SKM-1 treated with dmso at 0.1 percent for 144 hours (cell line): Measurements from ENCODE around the gene ETV3.
"Not testable (repeated sequence)": the region's sequence is repeated elsewhere in the genome, so short reads cannot be mapped to it uniquely, and the experiment has no call there.

ENCODE experiments used
- DNase-seq: peaks from one replicate; lab custom pipeline; 2025; ENCODE audit not compliant: unreplicated experiment; lab: John Stamatoyannopoulos, UW

ETV3 gene

DNA sequence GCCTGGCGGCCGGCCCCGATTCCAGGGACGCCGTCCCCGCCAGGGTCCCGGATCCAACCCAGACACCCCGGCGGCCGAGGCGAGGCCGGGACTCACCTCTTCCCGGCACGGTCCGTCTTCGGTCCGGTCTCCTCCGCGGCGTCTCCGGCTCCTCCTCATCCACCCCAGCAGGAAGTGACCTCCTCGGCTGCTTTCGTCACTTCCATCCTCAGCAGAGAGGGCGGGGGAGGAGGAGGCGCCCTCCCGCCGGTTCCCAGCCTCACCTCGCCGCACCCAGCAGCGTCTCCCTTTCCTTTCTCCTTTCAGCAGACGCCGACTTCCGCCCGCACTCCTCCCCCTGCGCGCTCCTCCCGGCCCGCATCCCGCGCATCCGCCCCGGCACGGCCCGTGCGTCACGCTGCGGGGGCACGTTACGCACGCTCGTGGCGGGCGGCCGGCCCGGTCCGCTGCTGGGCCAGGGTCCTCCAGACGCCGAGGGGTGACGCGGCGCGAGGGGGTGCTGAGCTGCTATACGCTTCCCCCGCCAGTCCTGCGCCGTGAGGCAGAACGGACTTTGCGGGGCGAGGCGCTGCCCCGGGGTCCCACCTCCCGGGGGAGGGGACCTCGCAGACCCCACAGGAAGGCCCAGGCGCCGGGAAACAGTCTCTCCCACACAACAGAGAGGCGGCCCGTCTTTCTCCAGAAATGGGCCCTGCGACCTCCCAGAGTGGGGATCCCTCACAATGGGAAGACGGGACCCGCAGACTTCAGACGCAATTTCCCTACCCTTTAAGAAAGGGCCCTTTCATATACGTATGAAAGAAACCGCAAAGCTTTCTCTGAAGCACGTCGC, at the start of gene ETV3:
TSS of gene ETV3 (minus strand) at position 176 of the 832 bp plus-strand sequence. CDS start 2,043 bp downstream, outside the sequence.
- peak; percentile 98 for DNase-seq

DNA sequence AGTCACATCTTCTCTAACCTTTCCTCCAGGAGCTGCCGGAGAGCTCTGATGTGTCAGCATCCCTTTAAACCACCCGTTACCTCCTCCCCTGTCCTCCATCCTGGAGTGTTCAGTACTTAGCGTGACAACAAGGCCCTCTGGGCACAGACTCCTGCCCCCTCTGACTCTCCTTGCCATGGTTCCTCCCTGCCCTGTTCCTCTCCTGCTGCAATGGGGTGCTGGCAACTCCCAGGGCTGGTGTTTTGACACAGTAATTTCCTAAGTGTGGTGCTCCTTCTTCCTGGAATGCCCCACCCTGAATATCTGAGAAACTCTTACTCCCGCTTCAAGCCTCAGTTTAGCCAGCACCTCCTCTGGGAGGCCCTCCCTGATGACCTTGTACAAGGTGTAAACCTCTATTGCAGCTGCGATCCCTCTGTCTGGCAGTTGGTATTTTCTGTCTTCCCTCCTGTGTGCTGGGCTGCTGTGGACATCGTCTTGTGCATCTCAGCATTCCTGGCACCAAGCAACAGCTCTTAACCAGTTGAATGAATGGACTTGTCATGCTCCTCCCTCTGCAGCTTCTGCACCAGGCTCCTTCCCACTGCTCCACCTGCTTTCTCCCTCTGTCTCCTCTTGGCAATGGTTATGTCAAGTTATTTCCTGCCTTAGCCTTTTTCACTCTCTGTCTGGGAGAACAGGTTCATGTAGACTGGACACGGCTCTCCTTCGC, 48.2 kb upstream of the ETV3 start:
- no peak for DNase-seq

DNA sequence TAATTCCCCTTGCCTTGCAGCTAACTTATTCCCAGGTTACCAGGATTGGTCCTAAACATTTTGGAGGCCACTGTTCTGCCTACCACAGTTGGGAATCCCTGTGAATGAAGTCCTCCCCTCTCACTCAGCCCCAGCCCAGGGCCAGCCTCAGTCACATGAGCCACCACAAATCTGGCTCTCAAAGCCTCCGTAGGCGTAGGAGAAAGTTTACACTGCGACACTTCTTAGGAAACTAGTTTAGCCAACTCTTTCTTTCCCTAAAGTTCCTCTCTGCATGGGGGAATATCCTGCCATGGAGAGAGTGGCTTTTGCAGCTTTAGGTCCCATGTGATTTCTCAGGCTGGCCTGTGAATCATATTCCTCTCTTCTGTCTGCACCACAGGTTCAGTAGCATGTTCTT, 45.7 kb upstream of the ETV3 start:
- DNase-seq, result no peak

DNA sequence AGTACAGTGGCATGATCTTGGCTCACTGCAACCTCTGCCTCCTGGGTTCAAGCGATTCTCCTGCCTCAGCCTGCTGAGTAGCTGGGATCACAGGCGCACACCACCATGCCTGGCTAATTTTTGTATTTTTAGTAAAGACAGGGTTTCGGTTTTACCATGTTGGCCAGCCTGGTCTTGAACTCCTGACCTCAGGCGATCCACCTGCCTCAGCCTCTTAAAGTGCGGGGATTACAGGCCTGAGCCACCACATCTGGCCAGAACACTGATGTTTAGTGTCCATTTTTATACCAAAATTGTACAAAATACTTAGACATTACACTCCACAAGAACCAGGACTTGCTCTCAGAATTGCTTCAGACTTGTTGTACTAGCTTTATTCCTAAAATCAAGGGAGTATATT, 44.2 kb upstream of the ETV3 start:
- DNase-seq, result not testable (repeated sequence)

DNA sequence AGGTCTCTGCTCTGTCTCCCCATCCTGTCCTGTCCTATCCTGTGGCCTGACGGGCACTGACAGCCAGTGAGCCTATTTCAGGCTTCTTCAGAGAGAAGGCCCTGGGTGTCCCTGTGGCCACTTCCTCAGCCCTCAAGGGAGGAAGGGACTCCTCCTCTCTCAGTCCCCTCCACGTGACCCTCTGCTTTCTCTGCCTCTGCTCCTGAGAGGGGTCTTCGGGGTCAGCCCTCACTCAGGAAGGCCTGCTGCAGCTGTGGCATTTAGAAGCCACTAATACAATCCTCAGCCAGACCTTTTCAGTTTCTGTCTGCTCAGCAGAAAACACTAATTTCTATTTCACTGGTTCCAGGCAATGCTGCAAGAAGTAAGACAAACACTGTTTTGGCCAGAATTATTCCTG, 43.6 kb upstream of the ETV3 start:
- no peak for DNase-seq

DNA sequence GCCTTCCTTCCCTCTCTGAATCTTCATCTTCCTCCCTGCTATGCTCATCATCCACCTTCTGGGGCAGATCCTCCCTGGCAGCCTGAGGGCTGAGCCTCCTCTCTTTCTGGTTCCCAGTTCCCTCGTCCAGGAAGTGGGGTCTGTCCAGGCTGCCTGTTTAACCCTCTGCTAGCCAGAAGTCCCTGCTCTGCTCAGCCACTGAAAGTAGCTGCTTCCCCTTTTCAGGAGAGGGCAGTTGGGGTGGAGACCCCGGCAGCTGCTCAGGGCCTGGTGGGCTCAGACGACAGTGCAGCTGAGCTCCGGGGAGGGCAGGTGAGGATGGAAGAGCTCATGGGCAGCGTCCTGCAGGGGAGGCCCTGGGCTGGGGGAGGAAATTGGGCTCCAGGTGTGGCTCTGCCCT, 43.1 kb upstream of the ETV3 start:
- no peak for DNase-seq

DNA sequence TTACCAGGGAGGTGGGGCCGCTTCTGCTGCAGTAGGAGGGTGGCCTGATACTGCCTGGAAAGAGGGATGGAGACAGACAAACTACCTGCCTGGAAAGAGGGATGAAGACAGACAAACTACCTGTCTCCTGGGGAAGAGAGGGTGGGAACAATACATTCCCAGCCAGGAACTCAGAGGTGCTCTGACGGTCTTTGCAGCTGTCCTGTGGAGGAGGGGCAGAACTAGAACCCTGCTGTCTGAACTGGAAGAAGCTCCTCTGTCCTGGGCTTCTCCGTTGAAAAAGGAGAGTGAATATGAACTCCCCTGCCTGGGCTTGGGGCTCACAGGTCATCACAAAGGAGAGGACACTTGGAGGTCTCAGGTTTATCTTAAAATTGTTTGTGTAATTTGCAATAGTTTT, 40.3 kb upstream of the ETV3 start:
- no peak for DNase-seq

DNA sequence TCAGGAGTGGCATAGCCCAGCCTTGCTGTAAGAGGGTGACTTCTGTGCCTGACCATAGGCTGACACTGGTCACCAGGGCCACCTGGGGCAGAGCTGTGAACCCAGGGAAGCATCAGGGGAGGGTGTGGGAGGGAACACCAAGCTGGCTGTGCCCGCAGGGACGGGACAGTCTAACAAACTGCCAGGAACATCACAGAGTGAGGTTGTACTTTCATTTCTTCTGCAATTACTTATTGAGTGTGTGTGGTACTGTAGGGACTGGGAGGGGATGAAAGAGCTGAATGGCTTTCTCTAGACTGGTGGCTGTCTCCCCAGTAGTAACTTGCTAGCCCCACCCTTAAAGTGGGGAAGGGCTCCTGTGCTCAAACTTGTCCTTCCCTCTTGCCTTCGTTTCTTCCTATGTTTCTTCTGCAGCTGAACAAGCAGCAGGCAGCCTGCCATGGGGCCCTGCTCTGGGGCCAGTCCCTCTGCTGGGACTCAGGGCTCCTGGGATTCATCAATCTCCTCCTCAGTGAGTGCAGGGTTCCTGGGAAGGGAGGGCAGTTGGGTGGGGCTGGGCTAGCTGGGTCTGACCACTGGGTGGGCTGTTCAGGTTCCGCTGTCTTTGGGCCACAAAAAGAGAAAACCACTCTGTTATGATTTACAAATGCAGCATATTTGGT, 39.7 kb upstream of the ETV3 start:
- DNase-seq, result no peak

DNA sequence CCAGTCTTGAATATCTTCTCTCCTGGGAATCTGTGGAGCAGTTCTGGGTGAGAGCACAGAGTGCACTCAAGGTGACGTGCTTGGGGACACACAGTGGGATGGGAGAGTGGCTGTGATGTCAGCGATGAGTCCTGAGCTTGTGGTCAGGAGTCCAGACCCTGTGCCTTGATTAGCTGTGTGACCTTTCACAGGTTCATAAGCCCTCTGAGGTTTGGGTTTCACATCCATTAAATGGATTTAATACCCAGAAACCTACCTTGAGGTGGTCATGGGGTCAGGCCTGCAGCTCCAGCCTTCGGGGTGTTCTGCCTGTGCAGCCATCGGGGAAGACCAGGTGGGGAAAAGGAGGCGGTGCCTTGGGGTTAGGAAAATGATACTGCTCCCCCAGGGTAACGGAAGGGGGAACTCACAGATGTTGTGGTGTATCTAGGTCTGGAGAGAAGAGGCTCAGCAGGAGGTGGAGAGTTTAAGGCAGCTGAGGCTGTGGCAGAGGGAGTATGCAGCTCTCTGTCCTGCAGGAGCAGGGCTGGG, 38.5 kb upstream of the ETV3 start:
- no peak for DNase-seq

DNA sequence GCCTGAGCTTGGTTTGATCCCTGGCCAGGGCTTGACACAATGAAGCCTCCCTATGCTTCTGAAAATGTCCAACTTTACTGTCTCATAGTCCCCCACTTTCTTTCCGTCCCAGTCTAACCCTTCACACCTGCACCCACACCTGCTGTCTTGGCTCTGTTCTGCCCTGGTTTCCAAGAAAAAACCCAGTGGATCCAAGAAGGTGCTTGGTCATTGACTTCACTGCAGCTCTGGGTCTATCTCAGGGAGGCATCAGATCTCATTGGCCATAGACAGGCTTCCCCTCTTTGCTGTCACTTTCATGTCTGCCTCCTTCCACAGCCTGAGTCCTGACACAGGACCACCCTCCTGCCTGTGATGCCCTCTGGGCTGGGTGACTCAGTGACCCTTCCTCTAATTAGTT, 37.8 kb upstream of the ETV3 start:
- no peak for DNase-seq

DNA sequence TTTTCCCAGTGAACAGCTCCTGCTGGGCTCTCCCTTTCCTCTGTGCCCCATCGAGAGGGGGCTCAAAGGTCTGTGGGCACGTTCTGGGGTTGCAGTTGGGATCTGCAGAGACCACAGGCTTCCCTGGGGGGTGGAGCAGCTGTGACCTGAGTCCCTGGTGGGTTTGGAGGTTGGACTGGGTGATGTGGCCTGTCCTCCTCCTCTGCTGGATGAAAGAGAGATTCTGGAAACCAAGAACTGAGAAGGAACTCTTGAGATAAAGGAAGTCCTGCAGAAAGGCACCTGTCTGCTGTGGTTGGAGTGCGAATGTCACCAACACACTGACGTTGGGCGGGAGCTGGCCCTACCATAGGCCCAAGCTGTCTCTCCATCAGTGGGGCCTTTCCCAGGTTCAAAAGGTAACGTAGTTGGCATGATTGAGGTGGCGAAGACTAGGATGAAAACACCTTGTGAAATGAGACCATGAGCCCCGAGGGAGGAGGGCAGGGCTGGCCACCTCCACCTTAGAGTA, 35.8 kb upstream of the ETV3 start:
- DNase-seq, result no peak

DNA sequence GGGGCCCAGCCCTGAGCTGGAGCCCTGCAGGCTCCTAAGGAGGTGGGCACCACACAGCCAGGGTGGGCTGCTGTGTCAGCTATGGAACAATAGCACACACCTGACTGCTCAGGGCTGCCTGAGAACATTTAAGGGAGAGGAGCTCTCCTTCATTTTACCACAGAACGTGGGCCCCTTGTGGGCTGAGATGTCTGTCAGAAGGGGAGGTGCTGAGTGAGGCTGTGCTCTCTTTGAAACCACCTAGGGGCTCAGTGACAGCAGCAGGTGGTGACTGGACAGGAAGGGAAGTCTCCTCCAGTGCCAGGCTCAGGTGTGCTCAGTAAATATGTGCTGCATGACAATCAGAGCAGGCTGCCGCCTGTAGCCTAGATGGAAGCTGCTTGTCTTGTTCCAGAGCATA, 35.0 kb upstream of the ETV3 start:
- not testable (repeated sequence) for DNase-seq

DNA sequence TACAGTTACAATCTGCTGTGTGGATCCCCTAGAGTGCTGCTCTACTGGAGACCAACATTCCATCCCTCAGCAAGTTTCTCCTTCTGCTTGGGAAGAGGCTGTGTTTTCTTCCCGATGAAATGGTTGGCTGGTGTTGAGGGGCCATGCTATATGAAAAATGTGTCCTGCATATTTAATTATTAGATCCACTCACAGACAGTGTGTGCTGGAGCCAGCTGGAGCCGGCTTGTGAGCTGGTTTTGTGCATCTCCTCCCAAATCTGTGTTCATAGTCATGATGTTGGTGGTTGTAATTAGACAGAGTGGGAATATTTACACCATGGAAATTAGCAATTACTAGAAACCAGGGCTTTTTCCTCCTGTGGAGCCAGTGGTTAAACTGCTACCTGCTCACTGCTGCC, 34.4 kb upstream of the ETV3 start:
- not testable (repeated sequence) for DNase-seq

DNA sequence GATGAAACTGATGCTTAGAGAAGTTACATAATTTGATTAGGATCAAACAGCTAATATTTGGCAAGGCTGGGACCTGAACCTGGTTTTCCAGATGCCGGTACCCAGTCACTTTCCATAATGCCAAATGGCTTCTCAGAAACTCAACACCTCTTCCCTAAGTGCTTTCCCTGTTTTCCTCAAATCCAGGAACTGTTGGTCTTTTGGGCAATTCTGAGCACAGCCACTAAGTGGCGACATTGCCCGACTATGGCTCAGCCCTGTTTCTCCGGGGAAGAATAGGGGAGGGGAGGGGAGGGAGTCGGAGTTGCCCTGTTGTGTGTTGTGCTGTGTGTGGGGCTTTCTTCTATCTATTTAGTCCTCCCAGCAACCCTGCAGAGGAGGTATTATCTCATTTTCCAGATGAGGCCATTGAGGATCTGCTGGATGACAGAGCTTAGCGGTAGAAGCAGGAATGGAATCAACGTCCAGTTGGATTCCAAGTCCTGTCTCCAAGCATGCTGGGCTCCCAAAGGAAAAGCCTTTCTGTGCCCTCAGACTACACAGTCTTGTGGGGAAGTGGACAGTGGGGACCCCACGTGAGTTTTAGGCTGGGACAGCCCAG, 33.8 kb upstream of the ETV3 start:
- not testable (repeated sequence) for DNase-seq

DNA sequence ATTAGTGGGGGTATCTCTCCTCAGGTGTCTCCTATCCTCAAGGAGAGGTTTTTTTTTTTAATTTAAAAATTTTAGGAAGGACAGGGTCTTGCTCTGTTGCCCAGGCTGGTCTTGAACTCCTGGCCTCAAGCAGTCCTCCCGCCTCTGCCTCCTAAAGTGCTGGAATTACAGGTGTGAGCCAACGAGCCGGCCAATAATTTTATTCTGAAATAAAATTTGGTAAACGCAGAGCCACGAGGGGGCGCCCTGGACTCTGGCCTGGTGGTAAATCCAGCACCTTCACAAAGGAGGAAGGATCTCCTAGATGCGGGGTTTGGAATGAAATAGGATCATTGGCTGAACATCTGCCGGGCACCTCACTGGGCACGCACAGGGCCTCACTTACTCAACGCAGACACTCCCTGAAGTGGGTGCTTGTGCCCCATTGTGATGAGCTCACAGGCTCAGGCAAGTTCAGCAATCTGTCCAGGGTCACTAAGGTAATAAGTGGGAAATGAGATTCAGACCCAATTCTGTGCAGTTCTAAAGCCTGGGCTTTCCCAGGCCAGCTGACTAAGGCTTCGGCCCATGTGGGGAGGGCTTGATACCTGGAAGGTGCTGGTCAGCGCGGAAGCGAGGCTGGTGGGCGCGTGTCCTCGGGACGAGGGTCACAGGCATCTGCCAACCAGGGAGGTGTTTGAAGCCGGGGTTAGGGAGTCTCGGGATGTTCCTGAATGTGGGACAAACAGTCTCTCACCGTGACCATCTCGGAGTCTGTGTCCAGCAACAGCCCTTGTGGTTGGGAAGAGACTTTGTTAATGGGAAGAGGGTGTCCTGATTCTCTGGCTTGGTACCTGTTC, 32.7 kb upstream of the ETV3 start:
- peak; percentile 71 for DNase-seq

DNA sequence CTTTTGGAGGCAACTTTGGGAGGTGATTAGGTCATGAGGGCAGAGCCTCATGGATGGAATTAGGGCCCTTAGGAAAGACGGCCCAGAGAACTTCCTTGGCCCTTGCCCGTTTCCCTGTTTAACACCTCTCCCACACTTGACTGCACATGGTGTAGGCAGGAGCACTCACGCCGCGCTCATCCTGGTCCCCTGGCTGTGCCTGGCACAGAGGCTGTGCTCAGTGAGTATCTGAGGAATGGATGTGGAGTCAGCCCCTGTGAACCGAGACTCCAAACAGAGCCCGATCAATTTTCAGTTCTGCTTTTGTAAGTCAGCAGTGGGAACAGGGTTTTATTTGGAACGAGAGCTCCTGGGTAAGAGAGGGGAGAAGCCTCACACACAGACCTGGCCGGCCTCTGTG, 29.8 kb upstream of the ETV3 start:
- DNase-seq, result no peak

DNA sequence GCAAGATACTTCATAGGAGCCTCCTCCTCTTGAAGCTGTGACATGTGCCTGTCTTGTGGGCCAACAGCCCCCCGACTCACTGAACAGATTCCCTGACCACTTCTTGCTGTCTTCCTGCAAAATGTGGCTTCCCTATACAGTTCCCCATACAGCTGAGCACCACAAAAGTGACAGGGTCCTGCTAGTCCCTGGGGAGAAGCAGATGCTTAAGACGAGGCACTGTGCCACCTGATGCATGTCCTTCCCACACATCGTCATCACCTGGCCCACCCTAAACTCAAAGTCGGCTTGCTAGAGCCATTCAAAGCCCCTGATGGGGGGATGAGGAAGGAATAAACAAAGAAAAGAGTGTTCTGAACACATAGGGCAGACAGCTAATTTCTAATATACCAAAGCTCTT, 29.2 kb upstream of the ETV3 start:
- DNase-seq, result no peak

DNA sequence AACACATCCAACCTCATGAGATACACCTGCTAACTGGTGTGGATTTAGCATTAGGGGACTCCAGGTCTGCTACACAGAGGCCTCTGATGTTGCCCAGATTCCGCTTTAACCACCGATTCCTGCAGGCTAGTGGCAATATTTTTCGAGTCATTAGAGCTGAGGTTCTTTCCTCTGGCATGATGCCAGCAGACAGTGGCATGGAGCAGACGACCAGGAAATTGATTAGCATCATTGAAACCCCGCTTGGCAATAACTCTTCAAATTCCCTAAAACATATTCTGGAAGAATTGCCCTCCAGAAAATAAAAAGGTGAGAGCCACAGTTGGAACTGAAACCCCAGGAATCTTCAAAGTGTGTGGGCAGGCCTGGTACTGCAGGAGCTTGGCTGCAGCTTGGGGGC, 28.4 kb upstream of the ETV3 start:
- no peak for DNase-seq

DNA sequence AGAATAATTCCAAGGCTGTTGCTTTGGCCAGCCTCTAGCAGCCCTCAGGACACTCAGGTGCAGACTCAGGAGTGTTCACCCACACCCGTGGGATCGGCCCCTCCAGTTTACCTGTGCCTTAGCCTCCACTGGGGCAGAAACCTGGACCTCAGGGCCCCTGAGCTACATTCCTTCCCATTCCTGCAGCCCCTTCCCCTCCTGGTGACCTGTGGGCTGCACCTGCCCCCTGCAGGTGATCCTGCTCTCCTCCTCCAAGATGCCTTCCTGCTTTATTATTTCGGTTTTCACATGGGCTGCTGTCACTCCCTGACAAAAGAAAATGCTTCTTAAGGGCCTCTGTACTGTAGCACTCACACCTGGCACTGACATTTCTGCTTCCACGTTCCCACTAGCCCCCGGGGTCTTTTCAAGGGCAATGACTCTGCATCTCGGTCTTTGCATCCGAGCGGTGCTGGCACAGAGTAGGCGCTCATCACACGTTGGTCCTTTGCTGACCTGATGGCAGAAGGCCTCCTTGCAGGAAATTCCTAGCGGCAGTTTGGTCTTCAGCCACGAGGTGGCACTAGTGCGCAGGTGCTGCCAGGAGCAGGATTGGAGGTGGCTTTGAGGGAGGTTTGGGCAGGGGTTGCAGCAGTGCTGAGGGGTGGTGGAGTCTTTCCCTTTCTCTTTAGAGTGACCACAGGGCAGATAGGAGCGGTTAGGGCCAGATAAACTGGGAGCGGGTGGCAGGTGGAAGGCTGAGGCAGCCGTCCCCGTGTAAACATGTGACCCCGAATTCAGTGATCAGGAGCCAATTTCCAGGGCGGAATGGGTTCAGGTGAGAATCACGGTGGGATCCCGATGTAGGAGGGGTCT, 25.3 kb upstream of the ETV3 start:
- DNase-seq, result peak; percentile 67
